GM12875 (cell line): ENCODE data around the gene AGXT.
"Not testable (repeated sequence)": the region's sequence is repeated elsewhere in the genome, so short reads cannot be mapped to it uniquely, and the experiment has no call there.

ENCODE experiments used
- H3K4me3 ChIP-seq: one replicate; pipeline ENCODE4 v1.5.1; 2011; ENCODE audit warnings: low read depth, low read length, control low read depth
- CTCF ChIP-seq: IDR thresholded peaks from 2 replicates; pipeline ENCODE4 v1.5.1; 2011; ENCODE audit warnings: low read depth, mild to moderate bottlenecking, control low read depth, inconsistent platforms, low read length, moderate library complexity, borderline replicate concordance; ENCODE audit not compliant: insufficient read depth

The AGXT gene

GRCh38 chr2:240834377-240834975 lies 34.1 kb upstream of the AGXT start:
- H3K4me3 ChIP-seq, result no peak overlapping the region
- TF ChIP-seq CTCF, result no peak

- no peak for TF ChIP-seq CTCF
- no peak overlapping the region for H3K4me3 ChIP-seq
Observed at GRCh38 chr2:240835528-240835927, 33.1 kb upstream of the AGXT start.

- H3K4me3 ChIP-seq, result no peak overlapping the region
- no peak for TF ChIP-seq CTCF
Observed at GRCh38 chr2:240836781-240837467, 31.7 kb upstream of the AGXT start.

- TF ChIP-seq CTCF, result no peak
- H3K4me3 ChIP-seq, result no peak overlapping the region
Observed at GRCh38 chr2:240837621-240838020, 31.0 kb upstream of the AGXT start.

- TF ChIP-seq CTCF, result no peak
- no peak overlapping the region for H3K4me3 ChIP-seq
Observed at GRCh38 chr2:240839152-240840143, 29.2 kb upstream of the AGXT start.

GRCh38 chr2:240840435-240841060 lies 28.1 kb upstream of the AGXT start:
- TF ChIP-seq CTCF, result peak; percentile 50; the same call in 1 of the 2 replicates
- no peak overlapping the region for H3K4me3 ChIP-seq

GRCh38 chr2:240846309-240846708 lies 22.3 kb upstream of the AGXT start:
- H3K4me3 ChIP-seq, result not testable (repeated sequence)
